ENCODE measurements around the gene ISOC1.

ISOC1 gene

DNA sequence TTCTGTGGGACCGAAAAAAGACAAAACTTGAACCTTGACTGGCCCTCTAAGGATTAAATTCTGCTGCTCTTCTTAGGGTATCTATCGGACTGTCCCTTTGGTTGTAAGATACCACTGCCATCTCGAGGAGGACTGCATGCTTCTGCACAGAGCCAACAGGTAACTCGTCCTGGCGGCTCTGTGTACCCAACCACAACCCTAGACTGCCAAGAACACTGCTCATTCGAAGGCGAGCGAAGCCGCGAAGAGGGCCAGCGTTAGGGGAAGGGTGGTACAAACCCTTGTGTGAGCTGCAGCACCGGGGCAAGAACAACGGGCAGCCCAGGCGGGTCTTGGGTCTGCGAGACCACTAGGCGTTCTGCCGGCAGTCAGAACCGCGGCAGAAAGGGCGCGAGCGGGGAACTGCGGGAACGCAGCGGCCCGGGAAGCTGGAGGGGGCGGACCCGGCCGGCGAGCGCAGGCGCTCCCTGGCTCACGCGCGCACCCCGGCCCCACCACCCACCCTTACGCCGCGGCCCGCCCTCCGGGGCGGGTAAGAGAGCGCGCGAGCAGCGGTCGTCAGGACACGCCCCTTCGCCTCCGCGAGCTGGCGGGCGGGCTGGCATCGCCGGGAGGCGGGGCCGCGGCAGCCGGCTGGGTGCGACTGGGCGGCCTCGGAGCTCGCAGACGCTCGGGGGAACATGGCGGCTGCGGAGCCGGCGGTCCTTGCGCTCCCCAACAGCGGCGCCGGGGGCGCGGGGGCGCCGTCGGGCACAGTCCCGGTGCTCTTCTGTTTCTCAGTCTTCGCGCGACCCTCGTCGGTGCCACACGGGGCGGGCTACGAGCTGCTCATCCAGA lies at the start of gene ISOC1:
ISOC1 (plus strand) TSS at position 663 of the 837 bp plus-strand sequence; CDS start at position 681, 18 bp downstream.
- DNase-seq = peak; percentile 85 to 92 (median 90)

DNA sequence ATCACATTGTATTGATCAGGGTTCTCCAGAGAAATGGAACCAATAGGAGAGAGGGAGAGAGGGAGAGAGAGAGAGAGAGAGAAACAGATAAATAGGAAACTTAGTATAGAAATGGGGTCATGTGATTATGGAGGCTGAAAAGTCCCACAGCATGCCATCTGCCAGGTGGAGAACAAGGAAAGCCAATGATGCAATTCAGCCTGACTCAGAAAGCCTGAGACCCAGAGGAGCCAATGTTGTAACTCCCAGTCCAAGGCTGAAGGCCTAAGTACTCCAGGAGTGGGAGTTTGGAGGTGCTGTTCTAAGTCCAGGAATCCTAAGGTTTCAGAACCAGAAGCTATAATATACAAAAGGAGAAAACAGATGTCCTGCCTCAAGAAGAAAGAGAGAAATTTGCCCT lies 48.4 kb upstream of the ISOC1 start:
- DNase-seq = no peak

DNA sequence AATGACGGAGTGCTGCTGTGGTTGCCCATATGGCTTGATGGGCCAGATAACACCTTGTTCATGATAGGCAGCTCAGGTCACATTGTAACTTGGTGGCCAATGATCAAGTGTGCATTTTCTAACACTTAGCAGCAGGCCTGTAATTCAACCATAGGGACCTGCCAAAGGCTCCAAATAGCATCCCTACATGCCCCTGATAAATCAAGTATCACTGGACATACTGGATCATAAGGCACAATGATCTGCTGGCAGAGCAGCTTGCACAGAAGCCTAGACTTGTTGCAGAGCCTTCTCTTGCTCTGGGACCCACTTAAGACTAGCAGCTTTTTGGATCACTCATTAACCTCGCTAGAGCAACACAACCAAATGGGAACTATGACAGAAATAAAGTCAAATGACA lies 46.0 kb upstream of the ISOC1 start:
- no peak for DNase-seq

DNA sequence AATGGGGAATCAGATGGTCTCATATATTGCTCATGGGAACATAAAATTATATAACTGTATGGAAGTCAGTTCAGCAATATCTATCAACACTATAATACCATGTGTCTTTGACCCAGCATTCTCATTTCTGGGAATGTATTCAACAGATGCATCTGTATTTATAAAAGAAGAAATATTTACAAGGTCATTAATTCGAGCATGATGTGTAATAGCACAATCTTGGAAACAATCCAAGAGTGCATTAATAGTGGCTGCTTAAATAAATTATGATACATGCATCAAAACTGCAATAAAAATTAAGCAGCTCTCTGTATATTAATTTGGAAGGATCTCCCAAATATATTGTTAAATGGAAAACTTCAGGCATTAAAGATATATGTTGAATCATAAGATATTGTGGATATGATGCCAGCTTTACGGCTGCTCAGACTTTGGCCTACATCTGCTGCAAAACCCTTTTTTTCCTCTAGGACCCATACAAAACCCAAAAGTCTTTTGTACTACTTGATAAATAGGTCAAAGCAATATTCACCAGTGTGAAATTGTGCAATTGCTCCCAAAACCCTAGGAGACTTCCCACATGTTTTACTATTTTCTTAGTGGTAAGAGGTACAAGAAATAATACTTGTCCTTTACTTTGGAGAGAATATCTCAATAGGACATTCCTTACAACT lies 45.3 kb upstream of the ISOC1 start:
- DNase-seq = peak in 1 of 3 experiments; percentile 2

DNA sequence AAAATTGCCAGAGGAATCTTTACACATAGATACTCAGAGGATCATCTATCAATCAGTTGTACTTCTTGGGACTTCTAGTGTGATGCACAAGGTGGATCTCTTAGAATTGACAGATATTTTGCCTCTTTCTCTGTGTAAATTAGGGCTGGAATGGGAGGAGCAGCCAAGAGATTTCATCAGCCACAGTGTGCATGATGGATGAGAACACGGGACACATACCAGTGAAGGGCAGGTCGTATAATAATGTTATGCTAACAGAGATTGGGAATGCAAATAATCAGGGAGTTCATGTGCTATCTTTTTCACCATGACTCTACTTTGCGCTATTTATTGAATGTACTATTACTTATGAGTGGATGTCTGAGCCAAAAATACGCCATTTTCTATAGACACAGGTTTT lies 43.3 kb upstream of the ISOC1 start:
- DNase-seq = no peak

DNA sequence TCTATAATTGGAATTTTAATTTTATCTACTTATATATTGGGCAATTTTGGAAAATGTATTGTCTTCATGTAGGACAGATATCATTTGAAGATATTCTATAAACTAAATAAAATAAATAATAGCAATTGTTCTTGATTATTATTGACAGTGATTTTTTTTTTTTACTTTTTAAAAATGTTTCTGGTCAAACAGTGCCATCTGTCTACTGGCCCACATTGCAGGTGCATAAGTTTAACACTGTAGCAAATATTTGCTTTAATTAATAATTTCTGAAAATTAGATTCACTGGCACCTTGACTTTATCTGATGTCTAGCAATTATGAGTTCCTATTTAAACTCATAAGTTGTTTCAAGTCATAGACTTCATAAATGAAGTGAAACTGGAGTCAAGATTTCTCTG lies 41.1 kb upstream of the ISOC1 start:
- DNase-seq = no peak

DNA sequence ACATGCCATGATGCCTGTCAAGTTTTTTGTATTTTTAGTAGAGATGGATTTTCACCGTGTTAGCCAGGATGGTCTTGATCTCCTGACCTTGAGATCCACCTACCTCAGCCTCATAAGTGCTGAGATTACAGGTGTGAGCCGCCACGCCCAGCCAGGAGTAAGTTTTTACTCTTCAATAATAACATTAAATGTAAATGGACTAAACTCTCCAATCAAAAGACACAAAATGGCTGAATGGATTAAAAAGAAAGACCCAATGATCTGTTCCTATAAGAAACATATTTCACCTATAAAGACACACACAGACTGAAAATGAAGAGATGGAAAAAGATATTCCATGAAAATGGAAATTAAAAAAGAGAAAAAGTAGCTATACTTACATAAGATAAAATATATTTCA lies 37.2 kb upstream of the ISOC1 start:
- no peak for DNase-seq

DNA sequence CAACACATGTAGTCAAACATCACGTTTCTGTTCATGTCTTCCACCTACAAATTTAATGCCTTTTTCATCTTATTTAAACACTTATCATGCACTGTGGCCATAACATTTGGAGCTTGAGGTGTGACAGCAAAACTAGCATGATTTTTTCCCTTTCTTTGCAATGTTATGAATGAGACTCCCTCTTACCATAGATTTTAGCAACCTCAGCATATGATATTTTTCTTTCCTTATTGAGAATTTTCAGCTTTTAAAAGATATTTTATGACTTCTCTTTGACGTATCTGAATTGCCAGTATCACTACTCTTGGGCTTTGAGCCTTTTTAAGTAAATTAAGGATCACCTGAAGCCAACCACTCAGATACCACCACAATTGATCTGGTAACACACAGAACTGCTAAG lies 32.7 kb upstream of the ISOC1 start:
- no peak for DNase-seq

DNA sequence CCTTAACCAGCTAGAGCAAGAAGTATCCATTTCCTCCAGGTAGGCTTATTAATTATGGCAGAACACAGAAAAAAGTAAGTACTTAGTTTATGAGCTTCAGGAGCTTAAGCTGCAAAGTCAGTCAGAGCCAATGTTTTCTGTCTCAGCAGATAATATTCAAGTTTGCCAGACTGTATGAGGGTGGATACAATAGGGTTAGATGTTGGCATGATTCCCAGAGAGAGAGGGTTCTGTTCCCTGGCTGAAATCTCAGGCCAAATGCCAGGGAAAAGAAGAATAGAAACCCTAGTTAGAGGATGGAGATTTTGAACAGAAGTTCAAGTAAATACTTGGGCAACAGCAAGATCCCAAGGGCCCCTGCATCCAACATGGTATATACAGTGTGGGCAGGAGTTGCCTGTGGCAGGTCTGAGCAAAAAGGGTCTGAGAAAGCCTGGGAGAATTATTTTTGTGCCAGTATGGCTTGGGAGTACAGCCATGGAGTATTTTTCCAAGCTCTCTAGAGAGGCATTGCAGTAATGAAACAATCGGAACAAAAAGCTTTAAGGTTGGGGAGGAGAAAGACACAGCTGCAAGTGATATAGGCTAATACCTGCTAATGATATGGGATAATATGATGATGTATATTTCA lies 31.0 kb upstream of the ISOC1 start:
- DNase-seq = peak in 2 of 3 experiments; percentile 9 to 41

DNA sequence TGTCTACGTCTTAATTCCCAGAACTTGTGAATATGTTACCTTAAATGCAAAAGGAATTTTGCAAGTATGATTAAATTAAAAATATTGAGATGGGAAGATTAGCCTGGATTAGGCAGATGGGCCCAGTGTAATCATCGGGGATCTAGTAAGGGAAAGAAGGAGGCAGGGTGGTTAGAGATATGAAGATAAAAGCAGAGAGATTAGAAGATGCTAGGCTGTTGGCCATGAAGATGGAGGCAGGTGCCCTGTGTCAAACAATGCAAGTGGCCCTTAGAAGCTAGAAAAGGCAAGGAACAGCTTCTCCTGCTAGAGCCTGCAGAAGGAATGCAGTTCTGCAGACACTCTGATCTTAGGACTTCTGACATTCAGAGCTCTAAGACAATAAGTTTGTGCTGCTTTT lies 28.8 kb upstream of the ISOC1 start:
- no peak for DNase-seq

DNA sequence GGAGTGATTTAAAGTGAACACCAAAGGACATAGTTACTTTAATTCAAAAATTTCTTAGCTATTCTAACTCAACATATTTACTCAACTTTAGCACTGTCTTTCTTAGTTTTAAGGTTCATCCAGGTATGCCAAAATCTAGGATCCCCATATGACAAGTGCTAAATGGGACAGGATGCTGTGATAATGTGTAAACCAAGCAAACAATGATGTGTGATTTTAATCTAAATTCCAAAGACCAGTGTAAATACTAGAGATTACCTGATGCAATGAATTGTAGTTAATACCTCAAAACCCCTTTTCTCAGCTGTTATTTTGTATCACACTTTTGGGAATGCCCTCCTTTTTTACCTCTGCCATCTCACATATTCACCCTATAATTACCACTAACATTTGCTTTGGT lies 26.8 kb upstream of the ISOC1 start:
- no peak for DNase-seq

DNA sequence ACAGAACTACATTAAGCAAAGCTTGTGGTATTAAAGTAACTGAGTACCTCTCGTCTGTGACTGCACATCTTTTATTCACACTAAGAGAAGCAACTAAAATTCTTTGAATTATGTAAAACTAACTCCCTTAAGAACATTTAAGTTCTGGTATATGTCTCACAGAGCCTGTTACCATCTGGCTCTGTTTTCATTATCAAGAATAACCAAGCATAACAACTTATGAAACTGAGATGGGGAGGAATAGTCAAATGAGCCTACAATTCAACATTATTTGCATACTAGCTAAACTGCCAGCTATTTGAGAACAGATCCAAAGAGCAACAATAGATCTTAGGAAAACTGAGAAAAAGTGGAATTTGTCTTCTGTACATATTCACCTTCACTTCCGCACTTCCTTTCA lies 25.3 kb upstream of the ISOC1 start:
- DNase-seq = no peak

DNA sequence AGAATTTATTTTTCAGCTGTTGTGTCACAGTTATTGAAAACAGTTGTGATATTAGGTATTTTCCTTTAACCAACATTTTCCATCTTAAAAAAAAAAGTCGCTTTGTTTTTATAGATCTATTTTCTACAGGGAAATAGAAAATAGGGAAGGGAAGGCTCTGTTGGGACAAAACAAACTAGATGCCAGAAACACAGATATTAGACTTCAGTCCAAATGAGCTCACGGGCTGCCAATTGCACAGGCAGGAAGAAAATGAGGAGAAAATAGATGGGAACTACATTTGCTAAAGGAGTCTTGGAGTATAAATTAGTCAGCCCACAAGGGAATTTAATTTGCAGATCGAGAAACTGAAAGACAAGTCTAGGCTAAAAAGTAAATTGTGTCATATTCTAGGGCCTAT lies 21.4 kb upstream of the ISOC1 start:
- no peak for DNase-seq

DNA sequence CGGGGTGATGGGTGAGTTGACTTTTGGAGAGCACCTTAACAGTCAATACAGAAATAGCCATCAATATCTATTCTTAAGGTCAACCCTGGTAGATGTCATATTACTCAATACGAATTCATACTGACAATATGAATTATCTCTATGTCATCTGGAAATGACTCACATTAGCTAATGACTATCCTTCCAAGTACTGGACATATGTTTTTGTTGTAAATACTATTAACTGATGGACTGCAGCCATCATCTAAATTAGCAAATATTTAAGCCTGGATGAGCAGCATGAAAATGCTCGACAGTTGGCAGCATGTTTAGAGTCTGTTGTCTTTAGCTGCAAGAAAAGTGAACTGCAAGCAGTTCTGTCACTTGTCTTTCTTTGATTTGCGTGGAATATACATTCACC lies 19.6 kb upstream of the ISOC1 start:
- no peak for DNase-seq

DNA sequence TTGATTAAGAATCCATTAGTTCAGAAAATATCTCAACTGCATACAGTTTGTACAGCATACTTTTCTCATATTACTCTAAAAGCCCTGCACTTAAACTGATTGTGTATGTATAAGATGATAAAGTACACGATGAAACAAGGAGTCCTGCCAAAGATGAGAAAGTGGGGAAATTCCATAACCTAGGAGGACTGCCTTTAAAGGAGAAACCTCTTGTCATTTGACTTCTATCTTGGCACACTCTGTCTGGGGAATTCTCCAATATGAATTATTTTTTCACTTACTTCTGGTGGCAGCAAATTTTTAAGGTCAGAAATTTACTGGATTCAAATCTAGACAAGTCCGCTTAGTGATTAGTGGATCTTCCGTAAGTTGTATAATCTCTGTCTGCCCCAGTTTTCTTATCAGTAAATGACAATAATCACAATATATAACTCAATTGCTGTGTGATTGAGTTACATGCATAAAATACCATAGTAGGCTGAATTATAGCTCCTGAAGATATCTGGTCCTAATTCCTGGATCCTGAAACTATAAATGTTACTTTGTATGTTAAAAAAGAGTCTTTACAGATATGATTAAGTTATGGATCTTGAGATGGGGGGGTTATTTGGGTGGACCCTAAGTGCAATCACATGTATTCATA lies 17.0 kb upstream of the ISOC1 start:
- no peak for DNase-seq

DNA sequence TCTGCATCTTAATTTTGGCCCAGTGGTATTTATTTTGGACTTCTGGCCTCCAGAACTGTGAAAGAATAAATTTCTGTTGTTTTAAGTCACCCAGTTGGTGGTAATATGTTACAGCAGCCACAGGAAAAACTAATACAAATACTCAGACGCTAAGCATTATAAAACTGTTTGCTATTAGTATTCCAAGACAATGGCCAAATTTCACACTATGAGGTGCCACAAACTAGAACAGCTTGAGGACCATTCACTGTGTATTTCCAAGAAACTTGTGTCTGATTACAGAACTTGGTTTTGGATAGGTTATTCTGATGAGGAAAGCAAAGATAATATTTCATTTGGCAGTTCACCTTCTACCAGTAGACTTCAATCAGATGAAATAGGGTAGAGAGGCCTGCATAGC lies 16.3 kb upstream of the ISOC1 start:
- no peak for DNase-seq

DNA sequence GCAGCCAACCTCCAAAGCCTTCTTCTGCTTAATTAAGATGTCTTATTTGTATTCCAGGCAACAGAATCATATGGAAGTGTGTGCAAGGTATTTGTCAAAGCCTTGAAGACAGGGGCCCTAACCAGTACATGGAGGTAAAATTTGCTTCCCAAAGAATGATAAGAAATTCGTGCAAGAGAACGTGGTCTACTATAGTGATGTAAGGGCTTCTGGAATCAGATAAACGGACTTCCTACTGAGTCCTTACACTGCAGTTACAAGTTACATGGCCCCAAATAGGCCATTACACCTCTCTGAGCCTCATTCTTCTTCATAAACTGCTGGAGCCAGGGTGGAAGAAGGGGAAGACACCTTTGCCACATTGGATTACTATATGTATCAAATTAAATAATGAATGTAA lies 15.9 kb upstream of the ISOC1 start:
- no peak for DNase-seq

DNA sequence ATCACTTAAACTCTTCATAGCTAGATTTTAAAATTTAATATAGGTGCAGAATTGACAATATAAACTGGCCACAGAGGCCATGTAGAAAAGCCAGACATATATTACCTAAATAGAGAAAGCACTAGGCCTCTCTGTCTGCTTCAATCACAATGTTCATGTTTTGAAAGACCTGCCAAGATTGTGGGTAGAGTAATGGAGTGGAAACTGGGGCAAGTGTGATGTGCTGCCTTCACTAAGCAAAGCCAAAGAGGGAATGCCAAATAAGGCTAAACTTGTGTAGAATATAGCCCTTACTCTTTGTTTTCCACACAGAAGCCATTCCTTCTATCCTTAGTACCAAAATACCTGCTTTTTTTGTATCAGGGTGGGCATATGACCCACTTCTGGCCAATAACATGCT lies 15.1 kb upstream of the ISOC1 start:
- no peak for DNase-seq

DNA sequence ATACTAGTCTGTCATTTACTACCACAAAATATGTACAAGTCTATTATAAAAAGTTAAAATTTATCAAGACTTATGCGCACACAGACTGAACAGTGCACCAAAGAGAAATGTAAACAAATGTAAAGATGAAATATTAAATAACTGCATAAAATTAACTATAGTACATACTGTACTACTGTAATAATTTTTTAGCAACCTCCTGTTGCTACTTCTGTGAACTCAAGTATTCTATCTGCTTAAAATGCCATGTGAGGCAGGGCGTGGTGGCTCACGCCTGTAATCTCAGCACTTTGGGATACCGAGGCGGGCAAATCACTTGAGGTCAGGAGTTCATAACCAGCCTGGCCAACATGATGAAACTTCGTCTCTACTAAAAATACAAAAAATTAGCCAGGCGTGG lies 13.8 kb upstream of the ISOC1 start:
- no peak for DNase-seq

DNA sequence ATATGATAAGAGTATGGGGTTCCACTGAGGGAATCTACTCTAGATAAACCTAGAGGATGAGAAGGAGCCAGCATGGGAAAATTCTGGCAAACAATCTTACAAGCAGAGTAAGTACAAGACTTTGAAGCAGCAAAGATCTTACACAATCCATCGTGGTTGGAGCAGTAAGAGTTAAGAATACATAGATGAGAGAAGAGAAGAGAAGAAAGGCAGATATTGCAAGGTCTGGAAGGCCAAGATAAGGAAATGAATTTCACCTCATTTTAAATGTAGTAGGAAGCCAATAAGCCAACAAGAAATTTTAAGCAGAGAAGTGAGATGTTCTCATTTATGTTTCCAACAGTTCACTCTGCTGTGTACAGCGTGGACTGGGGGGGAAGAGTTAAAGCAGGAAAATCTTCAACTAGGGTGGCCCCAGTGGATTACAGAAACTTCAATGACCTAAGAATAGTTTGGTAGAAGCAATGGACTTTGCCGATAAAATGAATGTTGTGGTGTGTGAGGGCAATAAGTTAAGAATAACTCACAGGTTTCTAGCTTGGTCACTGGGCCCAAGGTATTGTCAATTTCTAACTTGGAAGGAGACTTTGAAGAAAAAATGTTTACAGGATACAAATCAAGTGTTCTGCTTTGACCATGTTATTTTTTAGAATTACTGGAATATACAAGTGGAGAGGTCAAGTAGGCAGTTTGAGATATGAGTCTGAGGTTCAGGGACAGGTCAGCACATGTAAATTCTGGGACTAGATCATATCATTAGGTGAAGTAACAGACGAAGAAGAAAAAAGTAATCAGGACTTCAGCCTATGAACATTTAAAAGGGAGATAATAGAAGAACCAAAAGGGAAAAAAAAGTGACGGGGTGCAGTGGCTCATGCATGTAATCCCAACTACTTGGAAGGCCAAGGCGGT lies 12.1 kb upstream of the ISOC1 start:
- no peak for DNase-seq

DNA sequence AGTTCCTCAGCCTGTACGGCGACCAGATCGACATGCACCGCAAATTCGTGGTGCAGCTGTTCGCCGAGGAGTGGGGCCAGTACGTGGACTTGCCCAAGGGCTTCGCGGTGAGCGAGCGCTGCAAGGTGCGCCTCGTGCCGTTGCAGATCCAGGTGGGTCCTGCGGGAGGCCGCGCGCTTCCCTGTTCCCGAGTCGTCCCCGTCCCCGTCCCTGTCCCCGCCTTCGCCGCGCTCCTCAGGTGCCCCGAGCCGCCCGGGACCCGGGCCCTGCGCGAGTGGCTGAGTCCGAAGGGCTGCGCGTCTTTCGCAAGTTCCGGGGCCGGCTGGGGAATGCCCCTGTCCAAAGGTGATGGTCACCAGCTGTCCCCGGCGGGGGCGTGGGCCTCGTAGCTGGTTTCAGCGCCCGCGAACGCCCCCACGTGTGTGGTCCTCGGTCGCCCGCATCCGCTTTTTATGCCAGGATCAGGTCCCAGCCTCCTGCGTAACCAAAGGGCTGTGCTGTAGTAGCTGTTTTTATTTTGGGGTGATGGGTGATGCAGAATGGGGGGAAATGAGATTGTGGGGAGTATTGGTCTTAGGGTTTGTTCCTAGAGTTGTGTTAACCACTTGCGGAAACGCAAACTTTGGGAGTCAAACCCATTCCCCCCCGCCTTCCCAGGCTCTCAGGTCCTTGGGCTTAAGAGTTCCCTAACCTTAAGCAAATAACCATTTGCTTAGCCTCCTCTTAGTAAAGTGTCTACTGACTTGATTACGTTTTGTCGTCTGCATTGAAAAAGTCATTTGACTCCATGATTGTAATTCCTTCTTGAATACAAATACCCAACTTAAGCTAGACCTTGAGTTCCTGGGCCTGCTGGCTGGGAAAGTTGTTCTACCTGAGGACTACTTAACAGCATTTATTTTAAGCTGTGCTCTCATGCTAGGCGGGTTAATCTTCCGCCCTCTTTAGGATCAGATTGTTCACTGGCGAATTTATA lies 663 bp downstream of the ISOC1 start:
- peak; percentile 38 to 82 (median 77) for DNase-seq

Measured in NCI-H1417 (cell line).